ENCODE data around the gene ACAP3.

- TF ChIP-seq CTCF (IDR thresholded peaks at IDR 0.05) = no peak
- TF ChIP-seq POLR2A (IDR thresholded peaks at IDR 0.05) = no peak
These were observed 54.4 kb downstream of the ACAP3 start for GRCh38 chr1:1253314-1253713.

Data from Peyer's patch (tissue), 4 donors.